H1 (cell line): ENCODE measurements around the gene SELENOS. TPM values are rescaled to one million over a fixed set of nuclear protein-coding genes. Genes with fewer than 3 reads are reported as not detected.

ENCODE experiments used
- CTCF ChIA-PET: fragments of 300-600 bp; sonication (Branson Sonifier 250); formaldehyde crosslinking; loops from one replicate; lab custom pipeline; 2021; ENCODE audit not compliant: partially characterized antibody; lab: Charles Lee
- POLR2A ChIA-PET: fragments of 300-600 bp; sonication (Branson Sonifier 250); formaldehyde crosslinking; loops from one replicate; lab custom pipeline; 2021; ENCODE audit warnings: inconsistent platforms; ENCODE audit not compliant: partially characterized antibody; lab: Charles Lee
- DNase-seq, 2 experiments: peaks; one replicate each; pipeline versions ENCODE4 v3.0.0 to v3.0.0-alpha.2; 2010 to 2022; ENCODE audit warnings: low spot score in 2 of 2, low read depth in 1 of 2, mixed read lengths in 1 of 2
- FAIRE-seq: peaks from 2 replicates; lab custom pipeline; 2011; peaks lifted over from hg19 to GRCh38; lab: Jason Lieb, UNC
- H2AFZ ChIP-seq: 2 replicates; pipeline ENCODE4 v1.8.1; 2012; ENCODE audit warnings: low read length, inconsistent platforms
- H2AK5ac ChIP-seq: 2 replicates; pipeline ENCODE4 v1.6.1; 2013; ENCODE audit warnings: low read depth, low read length
- H2BK120ac ChIP-seq: replicated peaks from 2 replicates; pipeline ENCODE3; 2013; ENCODE audit warnings: low read depth, low read length, inconsistent platforms
- H2BK12ac ChIP-seq: 2 replicates; pipeline ENCODE4 v1.6.1; 2013; ENCODE audit warnings: low read depth, low read length
- H2BK15ac ChIP-seq: 2 replicates; pipeline ENCODE4 v1.6.1; 2013; ENCODE audit warnings: low read length
- H2BK20ac ChIP-seq: 2 replicates; pipeline ENCODE4 v1.6.1; 2013; ENCODE audit warnings: low read length
- H2BK5ac ChIP-seq: 2 replicates; pipeline ENCODE4 v1.6.1; 2013; ENCODE audit warnings: low read depth, low read length
- H3K14ac ChIP-seq: 2 replicates; pipeline ENCODE4 v1.6.1; 2013; ENCODE audit warnings: inconsistent platforms; ENCODE audit not compliant: insufficient read length
- H3K18ac ChIP-seq: 2 replicates; pipeline ENCODE4 v1.6.1; 2013; ENCODE audit warnings: low read length; ENCODE audit errors: extremely low read depth
- H3K23ac ChIP-seq: 2 replicates; pipeline ENCODE4 v1.6.1; 2013; ENCODE audit warnings: inconsistent platforms; ENCODE audit not compliant: insufficient read length
- H3K23me2 ChIP-seq: 2 replicates; pipeline ENCODE4 v1.6.1; 2013; ENCODE audit warnings: low read depth, low read length
- H3K27ac ChIP-seq: 2 replicates; pipeline ENCODE4 v1.6.1; 2011; ENCODE audit warnings: low read depth, low read length, inconsistent platforms
- H3K27me3 ChIP-seq, 4 experiments: replicated peaks in 1 of 4; 1 replicate in 1 of 4; 2 replicates in 3 of 4; pipeline versions ENCODE4 v1.6.1 to v1.8.1; 2011 to 2013; ENCODE audit warnings: low read length in 3 of 4, mild to moderate bottlenecking in 3 of 4, inconsistent platforms in 2 of 4, mixed read lengths in 2 of 4, moderate library complexity in 1 of 4; ENCODE audit not compliant: control insufficient read depth in 3 of 4, insufficient read depth in 3 of 4; ENCODE audit errors: extremely low read depth in 1 of 4
- H3K36me3 ChIP-seq, 4 experiments: 2 replicates each; pipeline versions ENCODE4 v1.6.1 to v1.8.1; 2011 to 2013; ENCODE audit warnings: mild to moderate bottlenecking in 4 of 4, low read length in 3 of 4, moderate library complexity in 2 of 4, control low read depth in 1 of 4, inconsistent platforms in 1 of 4; ENCODE audit not compliant: insufficient read depth in 4 of 4, control insufficient read depth in 2 of 4
- H3K4ac ChIP-seq: replicated peaks from 2 replicates; pipeline ENCODE3; 2013; ENCODE audit warnings: low read length, low read depth, mixed read lengths, inconsistent platforms; ENCODE audit not compliant: insufficient read length
- H3K4me1 ChIP-seq, 4 experiments: replicated peaks in 1 of 4; 1 replicate in 1 of 4; 2 replicates in 3 of 4; pipeline versions ENCODE4 v1.6.1 to v1.8.1; 2011 to 2013; ENCODE audit warnings: low read length in 3 of 4, inconsistent platforms in 2 of 4, mixed read lengths in 1 of 4; ENCODE audit not compliant: insufficient read depth in 4 of 4, control insufficient read depth in 3 of 4
- H3K4me2 ChIP-seq, 2 experiments: 2 replicates each; pipeline versions ENCODE4 v1.6.1 to v1.8.1; 2011 to 2013; ENCODE audit warnings: low read depth in 2 of 2, low read length in 2 of 2, control low read depth in 1 of 2, inconsistent platforms in 1 of 2, mild to moderate bottlenecking in 1 of 2; ENCODE audit not compliant: insufficient read depth in 1 of 2
- H3K4me3 ChIP-seq, 4 experiments: fragments of 200-600, 300-600 bp in 1 of 4; sonication (generic), shearing (Covaris generic), sonication (Bioruptor Twin) in 1 of 4; 2 replicates each; pipeline versions ENCODE4 v1.5.1 to v1.8.1; 2011 to 2016; ENCODE audit warnings: low read length in 4 of 4, low read depth in 3 of 4, control low read depth in 2 of 4, inconsistent platforms in 2 of 4, mild to moderate bottlenecking in 2 of 4, mixed read lengths in 1 of 4, moderate library complexity in 1 of 4; ENCODE audit not compliant: insufficient read depth in 2 of 4; ENCODE audit errors: extremely low read depth in 1 of 4
- H3K56ac ChIP-seq: replicated peaks from 2 replicates; pipeline ENCODE3; 2013; ENCODE audit warnings: low read depth, mild to moderate bottlenecking, mixed read lengths, low read length, inconsistent platforms; ENCODE audit not compliant: insufficient read length
- H3K79me1 ChIP-seq: 2 replicates; pipeline ENCODE4 v1.6.1; 2013; ENCODE audit warnings: low read depth, low read length, control low read depth
- H3K79me2 ChIP-seq, 2 experiments: 2 replicates each; pipeline versions ENCODE4 v1.6.1 to v1.8.1; 2012 to 2013; ENCODE audit warnings: low read length in 2 of 2, mild to moderate bottlenecking in 2 of 2, inconsistent platforms in 1 of 2; ENCODE audit not compliant: insufficient read depth in 2 of 2, control insufficient read depth in 1 of 2
- H3K9ac ChIP-seq, 4 experiments: replicated peaks in 1 of 4; 1 replicate in 1 of 4; 2 replicates in 3 of 4; pipeline versions ENCODE4 v1.6.1 to v1.8.1; 2011 to 2013; ENCODE audit warnings: low read depth in 3 of 4, low read length in 3 of 4, control low read depth in 2 of 4, mild to moderate bottlenecking in 2 of 4, moderate library complexity in 2 of 4, inconsistent platforms in 1 of 4; ENCODE audit errors: extremely low read depth in 1 of 4
- H3K9me3 ChIP-seq, 2 experiments: 2 replicates each; pipeline versions ENCODE4 v1.6.1 to v1.8.1; 2012 to 2013; ENCODE audit warnings: mild to moderate bottlenecking in 2 of 2, moderate library complexity in 2 of 2, control low read depth in 1 of 2, inconsistent platforms in 1 of 2, low read depth in 1 of 2, low read length in 1 of 2, mixed read lengths in 1 of 2; ENCODE audit not compliant: insufficient read depth in 2 of 2
- H4K20me1 ChIP-seq, 2 experiments: replicated peaks in 1 of 2; 2 replicates each; pipeline versions ENCODE3 to v1.8.1; 2011 to 2013; ENCODE audit warnings: inconsistent platforms in 2 of 2, low read length in 2 of 2, mild to moderate bottlenecking in 1 of 2; ENCODE audit not compliant: insufficient read depth in 2 of 2, control insufficient read depth in 1 of 2
- H4K5ac ChIP-seq: 2 replicates; pipeline ENCODE4 v1.6.1; 2013; ENCODE audit warnings: low read length, low read depth, mixed read lengths, inconsistent platforms; ENCODE audit not compliant: insufficient read length
- H4K8ac ChIP-seq: 2 replicates; pipeline ENCODE4 v1.8.0; 2013; ENCODE audit warnings: mild to moderate bottlenecking, moderate library complexity, low read length, inconsistent platforms; ENCODE audit not compliant: insufficient read depth; ENCODE audit errors: extremely low read depth
- H4K91ac ChIP-seq: replicated peaks from 2 replicates; pipeline ENCODE3; 2013; ENCODE audit warnings: low read length, mixed read lengths, inconsistent platforms; ENCODE audit not compliant: insufficient read length
- ASH2L ChIP-seq: fragments of 200-600, 300-600 bp; sonication (generic); IDR thresholded peaks from one replicate; pipeline ENCODE4 v1.7.1; 2017; ENCODE audit warnings: low read length
- BRCA1 ChIP-seq: IDR thresholded peaks from 2 replicates; pipeline ENCODE4 v1.6.1; 2012; ENCODE audit warnings: low read depth, low read length, improper control_type of control experiment
- CREB1 ChIP-seq: IDR thresholded peaks from 2 replicates; pipeline ENCODE4 v1.6.1; 2012; ENCODE audit warnings: inconsistent platforms
- GABPA ChIP-seq: IDR thresholded peaks from 2 replicates; pipeline ENCODE4 v1.6.1; 2011; ENCODE audit warnings: mild to moderate bottlenecking, low read length, moderate library complexity, borderline replicate concordance; ENCODE audit not compliant: insufficient read depth
- KDM5A ChIP-seq: fragments of 200-600 bp; IDR thresholded peaks from 2 replicates; pipeline ENCODE4 v1.7.1; 2012; ENCODE audit warnings: mild to moderate bottlenecking, low read length, inconsistent platforms, mixed read lengths
- MAFK ChIP-seq: IDR thresholded peaks from 2 replicates; pipeline ENCODE4 v1.6.1; 2012; ENCODE audit warnings: low read depth, mild to moderate bottlenecking, improper control_type of control experiment, low read length
- PHF8 ChIP-seq: fragments of 200-600 bp; sonication (generic); conservative IDR thresholded peaks from 2 replicates; pipeline ENCODE4 v1.7.1; 2012; ENCODE audit warnings: low read depth, mild to moderate bottlenecking, inconsistent platforms, low read length, moderate library complexity
- RBBP5 ChIP-seq: IDR thresholded peaks from 2 replicates; pipeline ENCODE4 v1.7.1; 2012; ENCODE audit warnings: low read depth, mild to moderate bottlenecking, inconsistent platforms, low read length, moderate library complexity, borderline replicate concordance
- SRF ChIP-seq: IDR thresholded peaks from 2 replicates; pipeline ENCODE4 v1.6.1; 2011; ENCODE audit warnings: mild to moderate bottlenecking, low read depth, low read length, moderate library complexity
- WGBS, 2 experiments: shearing (Covaris generic) in 1 of 2; methylation state at CpG; one replicate each; pipeline versions ENCODE4 v1.1.6 to v1.1.7; 2013 to 2015; ENCODE audit warnings: low lambda C conversion rate in 2 of 2, mixed read lengths in 2 of 2, inconsistent platforms in 1 of 2, low coverage in 1 of 2, missing lambda C conversion rate in 1 of 2; ENCODE audit not compliant: insufficient replicate concordance in 2 of 2, insufficient coverage in 1 of 2, insufficient read length in 1 of 2; ENCODE audit errors: extremely low coverage in 1 of 2, missing lambda C conversion rate in 1 of 2; 5-methylcytosine and 5-hydroxymethylcytosine counted together
- polyA plus RNA-seq, 7 experiments: library from polyadenylated mRNA; depleted of rRNA in 3 of 7; stranded (reverse) in 5 of 7; unstranded in 2 of 7; fragments of >200 nt in 5 of 7; fragments of 200-250 nt in 2 of 7; gene quantifications; 1 replicate in 5 of 7; 2 replicates in 1 of 7; 4 replicates in 1 of 7; pipeline versions ENCODE4 v1.2.1 to v1.2.3, GENCODE V29; 2011 to 2013; ENCODE audit warnings: missing spikeins in 2 of 7, mixed read lengths in 2 of 7
- total RNA-seq: library from RNA; stranded (reverse); fragmentation: NEBNext Ultra II Directional; extraction: Animal tissue kit (Norgen Biotek cat#: 25700); gene quantifications from 2 replicates; pipeline ENCODE4 v1.2.1, GENCODE V29; 2021
- TF ChIP-seq, protein P1 (sequence below): IDR thresholded peaks from 2 replicates; pipeline ENCODE4 v1.6.1; 2012; ENCODE audit warnings: inconsistent platforms

Gene SELENOS
- total and polyA plus RNA-seq, 2 of the 8 experiments (the other 6 are each of a cell fraction or from before 2014, with no cell fraction given) = 45.1 to 46.0 TPM

GRCh38 chr15:101294731-101295606, 17.7 kb upstream of the SELENOS start, which contains the start of gene SNRPA1:
TSS of gene SNRPA1 (minus strand) at chr15:101295248. CDS start at chr15:101295178, 70 bp downstream.
- Histone ChIP-seq H3K9ac (peak within 1 kb of the TSS; percentile 79 to 93 (median 88)), H4K5ac (peak within 1 kb of the TSS; percentile 82), H3K4me3 (peak within 1 kb of the TSS; percentile 93 to 98 (median 94)), H2BK5ac (peak within 1 kb of the TSS; percentile 53), H3K4ac (peak within 1 kb of the TSS; percentile 14), H2AK5ac (no peak within 1 kb of the TSS), H3K9me3 (no peaks in the 10 kb centered on the region), H3K4me1 (peaks cover 3 to 5% (median 4%) of the 10 kb centered on the region in 4 experiments; a peak in 4 of 7 replicates), H3K36me3 (peaks cover 0 to 11% (median 0%) of the 10 kb centered on the region in 4 experiments; a peak in 3 of 8 replicates), H3K79me2 (peaks cover 26 to 48% of the 10 kb centered on the region in 2 experiments), H2BK12ac (no peak within 1 kb of the TSS), H4K91ac (no peak within 1 kb of the TSS), H2BK15ac (no peak within 1 kb of the TSS), H3K14ac (no peak within 1 kb of the TSS), H3K23ac (no peak within 1 kb of the TSS), H3K79me1 (peaks cover 6% of the 10 kb centered on the region), H4K20me1 (peaks cover 9 to 11% of the 10 kb centered on the region in 2 experiments), H3K23me2 (peaks cover 6% of the 10 kb centered on the region; the same call in 1 of the 2 replicates), H3K18ac (peak within 1 kb of the TSS; percentile 62), H3K56ac (peak within 1 kb of the TSS; percentile 72), H3K27ac (peak within 1 kb of the TSS; percentile 46), H3K4me2 (peak within 1 kb of the TSS; percentile 72 to 73), H2BK20ac (no peak within 1 kb of the TSS), H2AFZ (peak within 1 kb of the TSS; percentile 87; the same call in 1 of the 2 replicates), H4K8ac (peak within 1 kb of the TSS; percentile 95), H2BK120ac (no peak within 1 kb of the TSS), H3K27me3 (no peaks in the 10 kb centered on the region)
- 1% methylated on average over 69 of the region's 87 CpGs; no CpG with 5 or more reads in 1 of the 2 experiments for WGBS, 2 experiments
- CTCF ChIA-PET = interaction anchor here (0.7 to 2.8 kb wide), 13 partner anchors 8 to 378 kb away, joined by 3 to 21 read pairs (median 3); no protein-coding TSS in a partner anchor
- POLR2A ChIA-PET = interaction anchor here (0.6 to 2.2 kb wide), 14 partner anchors 8 to 693 kb away, joined by 3 to 9 read pairs (median 3); partner anchors contain the start of genes ASB7 and LINS1
- FAIRE-seq = no peak
- peak; percentile 66 to 96 for DNase-seq
- TF ChIP-seq GABPA (peak; percentile 83), PHF8 (peak; percentile 90), RBBP5 (peak; percentile 95), MAFK (no peak), SRF (peak; percentile 96), KDM5A (peak; percentile 70), BRCA1 (no peak), CREB1 (peak; percentile 66), ASH2L (peak; percentile 99)
- TF ChIP-seq, protein P1, sequence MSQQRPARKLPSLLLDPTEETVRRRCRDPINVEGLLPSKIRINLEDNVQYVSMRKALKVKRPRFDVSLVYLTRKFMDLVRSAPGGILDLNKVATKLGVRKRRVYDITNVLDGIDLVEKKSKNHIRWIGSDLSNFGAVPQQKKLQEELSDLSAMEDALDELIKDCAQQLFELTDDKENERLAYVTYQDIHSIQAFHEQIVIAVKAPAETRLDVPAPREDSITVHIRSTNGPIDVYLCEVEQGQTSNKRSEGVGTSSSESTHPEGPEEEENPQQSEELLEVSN = peak; percentile 75
